ENCODE measurements around the gene TMBIM4.

GRCh38 chr12:66119229-66119869, 50.4 kb downstream of the TMBIM4 start:
- TF ChIP-seq CTCF (IDR thresholded peaks at IDR 0.05): no peak
- TF ChIP-seq EP300 (IDR thresholded peaks at IDR 0.05): no peak
